ENCODE measurements around the gene ARHGAP24.

DNA sequence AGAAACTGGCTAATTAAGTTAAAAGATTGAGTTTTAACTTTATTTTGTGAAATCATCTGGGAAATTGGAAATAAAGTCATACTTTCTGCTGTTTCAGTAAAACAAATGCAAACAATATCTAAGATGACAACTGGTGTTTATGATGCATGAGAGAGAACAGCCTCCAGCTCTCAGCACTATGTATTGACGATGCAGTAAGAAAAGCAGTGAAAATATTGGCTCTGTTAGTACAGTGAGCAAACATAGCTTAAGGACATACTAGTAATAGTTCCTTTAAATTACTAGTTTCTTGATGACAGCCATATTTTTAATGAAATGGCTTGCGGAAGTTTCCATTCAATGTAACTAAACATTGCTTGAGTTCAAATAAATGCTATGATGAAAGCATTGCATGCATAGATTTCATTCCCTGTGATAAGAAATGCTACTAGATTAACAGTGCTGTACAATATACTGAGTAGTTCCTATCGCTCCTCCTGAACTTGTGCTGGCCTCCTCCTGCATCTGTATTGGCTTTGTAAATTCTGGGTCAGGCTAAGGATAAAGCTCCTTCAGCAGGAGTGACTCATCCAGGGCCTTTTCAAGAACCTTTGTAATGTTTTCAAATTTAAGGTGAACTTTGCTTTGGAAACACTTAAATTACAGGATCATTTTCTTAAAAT is 11.6 kb downstream of the ARHGAP24 start:
- TF ChIP-seq CTCF (IDR thresholded peaks at IDR 0.05; ENCODE audit: extremely low read depth in 1 of 2, insufficient read depth in 1 of 2, low read depth in 1 of 2, low read length in 2 of 2) (no peak), JUN (IDR thresholded peaks at IDR 0.05; ENCODE audit: borderline replicate concordance, insufficient read depth, insufficient read length, low read depth) (no peak), FOS (IDR thresholded peaks at IDR 0.05; ENCODE audit: borderline replicate concordance, insufficient read depth, low read length) (no peak), POLR2A (IDR thresholded peaks at IDR 0.05; ENCODE audit: low read depth, low read length) (no peak), EZH2 (IDR thresholded peaks at IDR 0.05; ENCODE audit: borderline replicate concordance, low read depth, low read length, severe bottlenecking) (no peak), MAX (IDR thresholded peaks at IDR 0.05; ENCODE audit: insufficient read depth, insufficient read length) (no peak)

Measured in endothelial cell of umbilical vein (primary cell).